Neural progenitor cell (in vitro differentiated cells): Measurements from ENCODE around the gene RELA. TPM values are rescaled to one million over a fixed set of nuclear protein-coding genes. Genes with fewer than 3 reads are reported as not detected.

Experiments
- DNase-seq: peaks from one replicate; pipeline ENCODE4 v3.0.0-alpha.2; 2016; ENCODE audit warnings: low spot score
- H2AFZ ChIP-seq: fragments of 200-600 bp; sonication (generic); replicated peaks from 2 replicates; pipeline ENCODE4 v1.6.1; 2016; ENCODE audit warnings: antibody characterized with exemption
- H3F3A ChIP-seq: fragments of 200-600 bp; sonication (generic); 2 replicates; pipeline ENCODE4 v1.6.1; 2016; ENCODE audit warnings: antibody characterized with exemption, low read depth
- H3K27ac ChIP-seq: fragments of 200-600 bp; sonication (generic); 2 replicates; pipeline ENCODE4 v1.5.1; 2016; ENCODE audit warnings: mild to moderate bottlenecking
- H3K27me3 ChIP-seq: fragments of 200-600 bp; sonication (generic); 2 replicates; pipeline ENCODE4 v1.6.1; 2016; ENCODE audit warnings: mild to moderate bottlenecking, moderate library complexity
- H3K36me3 ChIP-seq: fragments of 200-600 bp; sonication (generic); 2 replicates; pipeline ENCODE4 v1.5.1; 2016
- H3K4me1 ChIP-seq: fragments of 200-600 bp; sonication (generic); 2 replicates; pipeline ENCODE4 v1.6.1; 2016; ENCODE audit warnings: mixed run types
- H3K4me2 ChIP-seq: fragments of 200-600 bp; sonication (generic); 2 replicates; pipeline ENCODE4 v1.6.1; 2016
- H3K4me3 ChIP-seq: fragments of 200-600 bp; sonication (generic); 2 replicates; pipeline ENCODE4 v1.5.1; 2016
- H3K79me2 ChIP-seq: fragments of 200-600 bp; sonication (generic); 2 replicates; pipeline ENCODE4 v1.6.1; 2016; ENCODE audit warnings: low read depth
- H3K9ac ChIP-seq: fragments of 200-600 bp; sonication (generic); 2 replicates; pipeline ENCODE4 v1.6.1; 2016
- H3K9me3 ChIP-seq: fragments of 200-600 bp; sonication (generic); 2 replicates; pipeline ENCODE4 v1.5.1; 2016; ENCODE audit warnings: low read depth
- H4K20me1 ChIP-seq: fragments of 200-600 bp; sonication (generic); 2 replicates; pipeline ENCODE4 v1.6.1; 2016; ENCODE audit warnings: low read depth
- H3K27ac Mint-ChIP-seq: 3 replicates; pipeline ENCODE4 v1.8.0; 2021; ENCODE audit warnings: mixed read lengths
- H3K27me3 Mint-ChIP-seq: 2 replicates; pipeline ENCODE4 v1.8.0; 2022; ENCODE audit warnings: low read depth, mild to moderate bottlenecking, inconsistent platforms, moderate library complexity, mixed read lengths; ENCODE audit not compliant: insufficient read depth
- H3K36me3 Mint-ChIP-seq: 3 replicates; pipeline ENCODE4 v1.8.0; 2021; ENCODE audit warnings: mixed read lengths
- H3K4me1 Mint-ChIP-seq: 3 replicates; pipeline ENCODE4 v1.8.0; 2021; ENCODE audit warnings: mixed read lengths
- H3K4me3 Mint-ChIP-seq: 3 replicates; pipeline ENCODE4 v1.8.0; 2021; ENCODE audit warnings: mild to moderate bottlenecking, moderate library complexity, mixed read lengths
- H3K9me3 Mint-ChIP-seq: 3 replicates; pipeline ENCODE4 v1.8.0; 2020; ENCODE audit warnings: mixed read lengths
- CTCF ChIP-seq: fragments of 200-600 bp; sonication (generic); IDR thresholded peaks from 2 replicates; pipeline ENCODE4 v1.5.1; 2017; ENCODE audit warnings: antibody characterized with exemption, mild to moderate bottlenecking
- EZH2 ChIP-seq: fragments of 200-600 bp; sonication (generic); IDR thresholded peaks from 2 replicates; pipeline ENCODE4 v1.6.1; 2017; ENCODE audit warnings: antibody characterized with exemption, mild to moderate bottlenecking, moderate library complexity
- EZH2phosphoT487 ChIP-seq: fragments of 200-600 bp; sonication (generic); IDR thresholded peaks from 2 replicates; pipeline ENCODE4 v1.6.1; 2017; ENCODE audit warnings: antibody characterized with exemption
- total RNA-seq: library from RNA; depleted of rRNA; stranded (reverse); fragments of >200 nt; gene quantifications from 2 replicates; pipeline ENCODE4 v1.2.3, GENCODE V29; 2015; ENCODE audit warnings: low replicate concordance

RELA gene
- total RNA-seq: 11.0 and 14.7 TPM in 2 replicates

- peak within 1 kb of the TSS; percentile 79 for H3K4me3 ChIP-seq
- peak within 1 kb of the TSS; percentile 64 for H3K9ac ChIP-seq
- no peaks in the 10 kb centered on the region for H3K9me3 Mint-ChIP-seq
- peaks cover 11% of the 10 kb centered on the region for H3K4me1 ChIP-seq
- H3K27ac Mint-ChIP-seq: peak within 1 kb of the TSS; percentile 60
- peaks cover 21% of the 10 kb centered on the region for H3F3A ChIP-seq
- H3K4me3 Mint-ChIP-seq: peak within 1 kb of the TSS; percentile 90
- H3K27me3 Mint-ChIP-seq: peaks cover 5% of the 10 kb centered on the region
- no peaks in the 10 kb centered on the region for H3K36me3 ChIP-seq
- H3K4me2 ChIP-seq: peak within 1 kb of the TSS; percentile 86
- peaks cover 15% of the 10 kb centered on the region for H3K36me3 Mint-ChIP-seq
- H2AFZ ChIP-seq: peak within 1 kb of the TSS; percentile 71
- peaks cover 17% of the 10 kb centered on the region for H3K79me2 ChIP-seq
- peaks cover 9% of the 10 kb centered on the region for H3K4me1 Mint-ChIP-seq
- H3K27ac ChIP-seq: peak within 1 kb of the TSS; percentile 81
- no peaks in the 10 kb centered on the region for H3K27me3 ChIP-seq
- no peaks in the 10 kb centered on the region for H3K9me3 ChIP-seq
- peak; percentile 97 for DNase-seq
- TF ChIP-seq CTCF: no peak
- TF ChIP-seq EZH2: peak; percentile 39
- peaks cover 6% of the 10 kb centered on the region for H4K20me1 ChIP-seq
Observed at GRCh38 chr11:65662799-65663638, at the start of gene RELA. Gene RELA, minus strand, starts transcription at chr11:65662916. Its CDS starts 84 bp downstream, at chr11:65662832.

- Mint-ChIP-seq H3K9me3 (peaks cover 5% of the 10 kb centered on the region), H3K27me3 (peaks cover 18% of the 10 kb centered on the region), H3K4me1 (peaks cover 15% of the 10 kb centered on the region), H3K27ac (peak within 1 kb of the TSS; percentile 98), H3K36me3 (peaks cover 23% of the 10 kb centered on the region), H3K4me3 (peak within 1 kb of the TSS; percentile 96)
- Histone ChIP-seq H3K9me3 (no peaks in the 10 kb centered on the region), H3K9ac (peak within 1 kb of the TSS; percentile 78), H2AFZ (peak within 1 kb of the TSS; percentile 90), H3K27me3 (peaks cover 8% of the 10 kb centered on the region), H3K36me3 (peaks cover 2% of the 10 kb centered on the region), H3K4me2 (peak within 1 kb of the TSS; percentile 80), H3K27ac (peak within 1 kb of the TSS; percentile 98), H3K4me3 (peak within 1 kb of the TSS; percentile 63), H4K20me1 (peaks cover 4% of the 10 kb centered on the region), H3K4me1 (peaks cover 4% of the 10 kb centered on the region), H3F3A (peaks cover 14% of the 10 kb centered on the region), H3K79me2 (peaks cover 12% of the 10 kb centered on the region)
- peak; percentile 99 for DNase-seq
- TF ChIP-seq EZH2phosphoT487 (no peak), CTCF (peak; percentile 88), EZH2 (no peak)
Observed at GRCh38 chr11:65711785-65712632, 49.3 kb upstream of the RELA start, which contains the start of gene KAT5. Gene KAT5, plus strand, starts transcription at chr11:65712252. Its CDS starts 16 bp downstream, at chr11:65712268.

GRCh38 chr11:65710421-65710820 lies 47.7 kb upstream of the RELA start:
- Mint-ChIP-seq H3K4me3 (peak overlapping the region; percentile 52), H3K27ac (no peak overlapping the region), H3K36me3 (peaks cover 19% of the 10 kb centered on the region), H3K9me3 (peaks cover 5% of the 10 kb centered on the region), H3K27me3 (peaks cover 22% of the 10 kb centered on the region), H3K4me1 (peaks cover 15% of the 10 kb centered on the region)
- H3K27ac ChIP-seq: no peak overlapping the region
- no peak for DNase-seq
- no peak overlapping the region for H3K4me2 ChIP-seq
- no peaks in the 10 kb centered on the region for H3K9me3 ChIP-seq
- TF ChIP-seq EZH2 (no peak), CTCF (no peak)
- H3K4me3 ChIP-seq: no peak overlapping the region
- peaks cover 4% of the 10 kb centered on the region for H4K20me1 ChIP-seq
- H3K9ac ChIP-seq: no peak overlapping the region
- H2AFZ ChIP-seq: no peak overlapping the region
- peaks cover 18% of the 10 kb centered on the region for H3K27me3 ChIP-seq
- H3K79me2 ChIP-seq: peaks cover 12% of the 10 kb centered on the region
- peaks cover 4% of the 10 kb centered on the region for H3K4me1 ChIP-seq
- peaks cover 2% of the 10 kb centered on the region for H3K36me3 ChIP-seq
- H3F3A ChIP-seq: peaks cover 11% of the 10 kb centered on the region
